ENCODE measurements around the gene ZNF654. TPM values are rescaled to one million over a fixed set of nuclear protein-coding genes. Genes with fewer than 3 reads are reported as not detected.

The ZNF654 gene
- total and polyA plus RNA-seq, 2 experiments from 2014 or later = 6.2 to 7.5 TPM

DNA sequence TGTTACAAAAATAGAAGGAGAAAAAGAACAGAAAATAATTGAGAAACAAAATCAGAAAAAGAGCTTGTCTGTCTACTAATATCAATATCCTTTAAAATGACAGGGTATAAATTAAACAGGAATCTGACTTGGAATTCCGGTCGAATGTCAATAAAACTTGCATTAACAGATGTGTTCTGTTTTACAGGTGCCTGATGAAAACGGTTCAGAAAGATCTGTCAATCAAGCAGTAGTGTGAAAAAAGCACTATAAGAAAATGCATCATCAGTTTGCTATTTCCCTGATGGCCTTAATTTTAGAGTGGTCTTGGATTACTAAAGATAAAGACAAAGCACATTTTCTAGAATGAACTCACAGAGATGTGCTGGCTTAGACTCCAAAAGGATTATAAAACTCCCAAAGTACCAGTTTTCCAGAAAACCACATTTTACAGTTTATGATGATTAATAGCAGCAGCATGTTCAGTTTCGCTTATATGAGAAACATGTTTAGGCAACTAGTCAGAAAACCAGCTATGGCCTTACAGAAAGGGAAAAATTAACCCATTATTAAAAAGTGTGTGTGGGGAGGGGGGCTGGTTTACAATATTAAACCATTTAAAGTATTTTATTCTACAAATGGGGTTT, 82.5 kb downstream of the ZNF654 start:
- H3K36me3 Mint-ChIP-seq (ENCODE audit: low read depth) = peaks cover 26% of the 10 kb centered on the region
- H3K36me3 ChIP-seq (ENCODE audit: insufficient read depth) = no peaks in the 10 kb centered on the region
- H3K27ac ChIP-seq (ENCODE audit: low read depth) = no peak overlapping the region
- H3K9me3 Mint-ChIP-seq = no peaks in the 10 kb centered on the region
- no peak overlapping the region for H3K4me2 ChIP-seq
- H3K27me3 Mint-ChIP-seq (ENCODE audit: insufficient read depth, low read depth, poor library complexity) = no peaks in the 10 kb centered on the region
- H3K4me3 Mint-ChIP-seq = no peak overlapping the region
- peaks cover 12% of the 10 kb centered on the region for H3K4me1 Mint-ChIP-seq
- no peak overlapping the region for H3K4me3 ChIP-seq
- no peaks in the 10 kb centered on the region for H3K9me2 ChIP-seq (ENCODE audit: insufficient read depth)
- ATAC-seq (no peak), DNase-seq (ENCODE audit: low spot score) (no peak)
- H3F3A ChIP-seq (replicated peaks; ENCODE audit: low read depth) = no peaks in the 10 kb centered on the region
- no peak for TF ChIP-seq CREB1 (CRISPR knock-in tag; IDR thresholded peaks at IDR 0.05; ENCODE audit: low read depth)
- no peak for TF ChIP-seq STAT1 (IDR thresholded peaks at IDR 0.05; ENCODE audit: unreplicated experiment)
- TF ChIP-seq POLR2AphosphoS5 (IDR thresholded peaks at IDR 0.05; ENCODE audit: low read depth) = no peak
- no peak for TF ChIP-seq ZNF462 (CRISPR knock-in tag; IDR thresholded peaks at IDR 0.05)
- TF ChIP-seq NANOG (IDR thresholded peaks at IDR 0.05; ENCODE audit: borderline replicate concordance) = no peak
- TF ChIP-seq JUNB (IDR thresholded peaks at IDR 0.05; ENCODE audit: unreplicated experiment) = no peak
- TF ChIP-seq EZH2 (IDR thresholded peaks at IDR 0.05; ENCODE audit: low read depth, unreplicated experiment) = no peak
- TF ChIP-seq ZNF331 (CRISPR knock-in tag; IDR thresholded peaks at IDR 0.05; ENCODE audit: low read depth) = no peak
- TF ChIP-seq, protein P1, sequence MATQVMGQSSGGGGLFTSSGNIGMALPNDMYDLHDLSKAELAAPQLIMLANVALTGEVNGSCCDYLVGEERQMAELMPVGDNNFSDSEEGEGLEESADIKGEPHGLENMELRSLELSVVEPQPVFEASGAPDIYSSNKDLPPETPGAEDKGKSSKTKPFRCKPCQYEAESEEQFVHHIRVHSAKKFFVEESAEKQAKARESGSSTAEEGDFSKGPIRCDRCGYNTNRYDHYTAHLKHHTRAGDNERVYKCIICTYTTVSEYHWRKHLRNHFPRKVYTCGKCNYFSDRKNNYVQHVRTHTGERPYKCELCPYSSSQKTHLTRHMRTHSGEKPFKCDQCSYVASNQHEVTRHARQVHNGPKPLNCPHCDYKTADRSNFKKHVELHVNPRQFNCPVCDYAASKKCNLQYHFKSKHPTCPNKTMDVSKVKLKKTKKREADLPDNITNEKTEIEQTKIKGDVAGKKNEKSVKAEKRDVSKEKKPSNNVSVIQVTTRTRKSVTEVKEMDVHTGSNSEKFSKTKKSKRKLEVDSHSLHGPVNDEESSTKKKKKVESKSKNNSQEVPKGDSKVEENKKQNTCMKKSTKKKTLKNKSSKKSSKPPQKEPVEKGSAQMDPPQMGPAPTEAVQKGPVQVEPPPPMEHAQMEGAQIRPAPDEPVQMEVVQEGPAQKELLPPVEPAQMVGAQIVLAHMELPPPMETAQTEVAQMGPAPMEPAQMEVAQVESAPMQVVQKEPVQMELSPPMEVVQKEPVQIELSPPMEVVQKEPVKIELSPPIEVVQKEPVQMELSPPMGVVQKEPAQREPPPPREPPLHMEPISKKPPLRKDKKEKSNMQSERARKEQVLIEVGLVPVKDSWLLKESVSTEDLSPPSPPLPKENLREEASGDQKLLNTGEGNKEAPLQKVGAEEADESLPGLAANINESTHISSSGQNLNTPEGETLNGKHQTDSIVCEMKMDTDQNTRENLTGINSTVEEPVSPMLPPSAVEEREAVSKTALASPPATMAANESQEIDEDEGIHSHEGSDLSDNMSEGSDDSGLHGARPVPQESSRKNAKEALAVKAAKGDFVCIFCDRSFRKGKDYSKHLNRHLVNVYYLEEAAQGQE (IDR thresholded peaks at IDR 0.05; ENCODE audit: unreplicated experiment) = no peak
- TF ChIP-seq ETS1 (IDR thresholded peaks at IDR 0.05) = no peak
- TF ChIP-seq, protein P2, sequence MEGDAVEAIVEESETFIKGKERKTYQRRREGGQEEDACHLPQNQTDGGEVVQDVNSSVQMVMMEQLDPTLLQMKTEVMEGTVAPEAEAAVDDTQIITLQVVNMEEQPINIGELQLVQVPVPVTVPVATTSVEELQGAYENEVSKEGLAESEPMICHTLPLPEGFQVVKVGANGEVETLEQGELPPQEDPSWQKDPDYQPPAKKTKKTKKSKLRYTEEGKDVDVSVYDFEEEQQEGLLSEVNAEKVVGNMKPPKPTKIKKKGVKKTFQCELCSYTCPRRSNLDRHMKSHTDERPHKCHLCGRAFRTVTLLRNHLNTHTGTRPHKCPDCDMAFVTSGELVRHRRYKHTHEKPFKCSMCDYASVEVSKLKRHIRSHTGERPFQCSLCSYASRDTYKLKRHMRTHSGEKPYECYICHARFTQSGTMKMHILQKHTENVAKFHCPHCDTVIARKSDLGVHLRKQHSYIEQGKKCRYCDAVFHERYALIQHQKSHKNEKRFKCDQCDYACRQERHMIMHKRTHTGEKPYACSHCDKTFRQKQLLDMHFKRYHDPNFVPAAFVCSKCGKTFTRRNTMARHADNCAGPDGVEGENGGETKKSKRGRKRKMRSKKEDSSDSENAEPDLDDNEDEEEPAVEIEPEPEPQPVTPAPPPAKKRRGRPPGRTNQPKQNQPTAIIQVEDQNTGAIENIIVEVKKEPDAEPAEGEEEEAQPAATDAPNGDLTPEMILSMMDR (conservative IDR thresholded peaks at IDR 0.05; ENCODE audit: low read depth in 2 of 2) = no peak
- no peak for TF ChIP-seq EZH2phosphoT487 (IDR thresholded peaks at IDR 0.05; ENCODE audit: unreplicated experiment)
- no peak for TF ChIP-seq ZNF114 (CRISPR knock-in tag; IDR thresholded peaks at IDR 0.05)
- peaks cover 16% of the 10 kb centered on the region for H3K79me2 ChIP-seq (replicated peaks; ENCODE audit: insufficient read depth)
- H4K20me1 ChIP-seq (replicated peaks; ENCODE audit: insufficient read depth) = no peaks in the 10 kb centered on the region; the same call in 1 of the 2 replicates
- no peak overlapping the region for H2AFZ ChIP-seq
- H3K4me1 ChIP-seq (ENCODE audit: insufficient read depth) = peaks cover 12% of the 10 kb centered on the region; the same call in 1 of the 2 replicates
- no peaks in the 10 kb centered on the region for H3K27me3 ChIP-seq (ENCODE audit: insufficient read depth)
- H3K27ac Mint-ChIP-seq = no peak overlapping the region
